H9 (cell line): Measurements from ENCODE around the gene RBPJ. TPM values are rescaled to one million over a fixed set of nuclear protein-coding genes. Genes with fewer than 3 reads are reported as not detected.

Experiments used
- DNase-seq: peaks from one replicate; pipeline ENCODE4 v3.0.0-alpha.2; 2017
- H2AFZ ChIP-seq: one replicate; pipeline ENCODE4 v1.6.1; 2013; ENCODE audit warnings: mild to moderate bottlenecking, low read length, control low read depth, moderate library complexity
- H2AK5ac ChIP-seq: 2 replicates; pipeline ENCODE4 v1.6.1; 2013; ENCODE audit warnings: low read length, control low read depth, mixed read lengths; ENCODE audit not compliant: insufficient read length
- H2BK120ac ChIP-seq: one replicate; pipeline ENCODE4 v1.6.1; 2013; ENCODE audit warnings: low read depth, mild to moderate bottlenecking, low read length, control low read depth, inconsistent platforms; ENCODE audit not compliant: poor library complexity, severe bottlenecking
- H2BK12ac ChIP-seq: 2 replicates; pipeline ENCODE4 v1.6.1; 2013; ENCODE audit warnings: low read length, control low read depth, mixed read lengths, low read depth; ENCODE audit not compliant: insufficient read length
- H2BK15ac ChIP-seq: 2 replicates; pipeline ENCODE4 v1.6.1; 2013; ENCODE audit warnings: low read depth, low read length, control low read depth
- H2BK20ac ChIP-seq: one replicate; pipeline ENCODE4 v1.6.1; 2013; ENCODE audit warnings: low read depth, mild to moderate bottlenecking, low read length, control low read depth, inconsistent platforms; ENCODE audit not compliant: poor library complexity, severe bottlenecking
- H2BK5ac ChIP-seq: 2 replicates; pipeline ENCODE4 v1.6.1; 2013; ENCODE audit warnings: low read length, control low read depth, mixed read lengths; ENCODE audit not compliant: insufficient read length
- H3K14ac ChIP-seq: 2 replicates; pipeline ENCODE4 v1.6.1; 2013; ENCODE audit warnings: low read length, control low read depth; ENCODE audit not compliant: insufficient read depth
- H3K18ac ChIP-seq: 2 replicates; pipeline ENCODE4 v1.6.1; 2013; ENCODE audit warnings: low read depth, mild to moderate bottlenecking, mixed read lengths, low read length, control low read depth; ENCODE audit not compliant: insufficient read length
- H3K23ac ChIP-seq: 2 replicates; pipeline ENCODE4 v1.6.1; 2013; ENCODE audit warnings: low read length, control low read depth, mixed read lengths, low read depth; ENCODE audit not compliant: insufficient read length
- H3K23me2 ChIP-seq: 2 replicates; pipeline ENCODE4 v1.6.1; 2013; ENCODE audit warnings: low read depth, mild to moderate bottlenecking, mixed read lengths, low read length, control low read depth; ENCODE audit not compliant: insufficient read length, poor library complexity, severe bottlenecking
- H3K27ac ChIP-seq: 2 replicates; pipeline ENCODE4 v1.5.1; 2013; ENCODE audit warnings: low read length, control low read depth, mixed read lengths, low read depth; ENCODE audit not compliant: insufficient read length
- H3K27me3 ChIP-seq: 2 replicates; pipeline ENCODE4 v1.6.1; 2013; ENCODE audit warnings: low read length, control low read depth, inconsistent platforms; ENCODE audit not compliant: insufficient read depth
- H3K4ac ChIP-seq: 2 replicates; pipeline ENCODE4 v1.6.1; 2013; ENCODE audit warnings: low read depth, mild to moderate bottlenecking, control low read depth, inconsistent platforms, low read length, moderate library complexity
- H3K4me1 ChIP-seq: 2 replicates; pipeline ENCODE4 v1.6.1; 2013; ENCODE audit warnings: low read length, control low read depth, inconsistent platforms; ENCODE audit not compliant: insufficient read depth
- H3K4me2 ChIP-seq: 2 replicates; pipeline ENCODE4 v1.6.1; 2013; ENCODE audit warnings: low read length, control low read depth, mixed read lengths; ENCODE audit not compliant: insufficient read length, insufficient read depth
- H3K56ac ChIP-seq: 2 replicates; pipeline ENCODE4 v1.6.1; 2013; ENCODE audit warnings: low read depth, mild to moderate bottlenecking, mixed read lengths, low read length, control low read depth; ENCODE audit not compliant: insufficient read length
- H3K79me1 ChIP-seq: 2 replicates; pipeline ENCODE4 v1.6.1; 2013; ENCODE audit warnings: low read depth, mild to moderate bottlenecking, moderate library complexity, low read length, control low read depth, inconsistent platforms; ENCODE audit not compliant: insufficient read depth, poor library complexity, severe bottlenecking
- H3K79me2 ChIP-seq: 2 replicates; pipeline ENCODE4 v1.6.1; 2013; ENCODE audit warnings: low read length, control low read depth, inconsistent platforms; ENCODE audit not compliant: insufficient read depth
- H3K9ac ChIP-seq: 2 replicates; pipeline ENCODE4 v1.6.1; 2013; ENCODE audit warnings: low read length, control low read depth, mixed read lengths; ENCODE audit not compliant: insufficient read length; ENCODE audit errors: extremely low read depth
- H3K9me3 ChIP-seq: one replicate; pipeline ENCODE4 v1.6.1; 2013; ENCODE audit warnings: low read depth, low read length, inconsistent platforms; ENCODE audit not compliant: control insufficient read depth
- H3T11ph ChIP-seq: one replicate; pipeline ENCODE4 v1.6.1; 2013; ENCODE audit warnings: mild to moderate bottlenecking, low read length, control low read depth, inconsistent platforms
- H4K20me1 ChIP-seq: one replicate; pipeline ENCODE4 v1.6.1; 2013; ENCODE audit not compliant: control insufficient read depth, insufficient read length, insufficient read depth
- H4K5ac ChIP-seq: 2 replicates; pipeline ENCODE4 v1.6.1; 2013; ENCODE audit warnings: low read depth, mild to moderate bottlenecking, mixed read lengths, low read length, control low read depth; ENCODE audit not compliant: insufficient read length
- H4K8ac ChIP-seq: replicated peaks from 2 replicates; pipeline ENCODE4 v1.6.1; 2013; ENCODE audit warnings: low read length, control low read depth, mixed read lengths, low read depth; ENCODE audit not compliant: insufficient read length
- H4K91ac ChIP-seq: 2 replicates; pipeline ENCODE4 v1.6.1; 2013; ENCODE audit warnings: low read depth, mild to moderate bottlenecking, moderate library complexity, mixed read lengths, low read length, control low read depth; ENCODE audit not compliant: insufficient read length
- H3K27ac Mint-ChIP-seq, 3 experiments: 2 replicates in 2 of 3; 3 replicates in 1 of 3; pipeline ENCODE4 v1.8.0; 2020 to 2021; ENCODE audit warnings: mixed read lengths in 3 of 3, mild to moderate bottlenecking in 1 of 3, moderate library complexity in 1 of 3
- H3K27me3 Mint-ChIP-seq: 2 replicates; pipeline ENCODE4 v1.8.0; 2021; ENCODE audit warnings: low read depth, mild to moderate bottlenecking, moderate library complexity, mixed read lengths
- H3K36me3 Mint-ChIP-seq, 3 experiments: 2 replicates in 2 of 3; 3 replicates in 1 of 3; pipeline ENCODE4 v1.8.0; 2020 to 2021; ENCODE audit warnings: low read depth in 3 of 3, mixed read lengths in 3 of 3; ENCODE audit not compliant: insufficient read depth in 1 of 3
- H3K4me1 Mint-ChIP-seq, 2 experiments: 2 replicates each; pipeline ENCODE4 v1.8.0; 2020; ENCODE audit warnings: mixed read lengths in 2 of 2
- H3K4me3 Mint-ChIP-seq, 2 experiments: 2 replicates in 1 of 2; 3 replicates in 1 of 2; pipeline ENCODE4 v1.8.0; 2020 to 2021; ENCODE audit warnings: mild to moderate bottlenecking in 2 of 2, mixed read lengths in 2 of 2, moderate library complexity in 1 of 2
- H3K9me3 Mint-ChIP-seq, 2 experiments: 2 replicates in 1 of 2; 3 replicates in 1 of 2; pipeline ENCODE4 v1.8.0; 2020; ENCODE audit warnings: mild to moderate bottlenecking in 2 of 2, mixed read lengths in 2 of 2, moderate library complexity in 1 of 2
- WGBS: extraction: QIAGEN DNeasy Blood & Tissue Kit; methylation state at CpG from one replicate; pipeline ENCODE4 v1.1.7; 2013; ENCODE audit warnings: missing lambda C conversion rate, low lambda C conversion rate, mixed read lengths; ENCODE audit not compliant: insufficient read length; ENCODE audit errors: extremely low coverage; 5-methylcytosine and 5-hydroxymethylcytosine counted together
- total RNA-seq: library from RNA; stranded (reverse); gene quantifications from 2 replicates; pipeline ENCODE4 v1.2.1, GENCODE V29; 2021
- TF ChIP-seq, protein P1 (sequence below): fragments of 200-600 bp; sonication (generic); conservative IDR thresholded peaks from 3 replicates; pipeline ENCODE4 v1.8.0; 2021; ENCODE audit warnings: antibody characterized with exemption, mild to moderate bottlenecking

The RBPJ gene
- total RNA-seq, 1 experiment from 2014 or later: 166 TPM

DNA sequence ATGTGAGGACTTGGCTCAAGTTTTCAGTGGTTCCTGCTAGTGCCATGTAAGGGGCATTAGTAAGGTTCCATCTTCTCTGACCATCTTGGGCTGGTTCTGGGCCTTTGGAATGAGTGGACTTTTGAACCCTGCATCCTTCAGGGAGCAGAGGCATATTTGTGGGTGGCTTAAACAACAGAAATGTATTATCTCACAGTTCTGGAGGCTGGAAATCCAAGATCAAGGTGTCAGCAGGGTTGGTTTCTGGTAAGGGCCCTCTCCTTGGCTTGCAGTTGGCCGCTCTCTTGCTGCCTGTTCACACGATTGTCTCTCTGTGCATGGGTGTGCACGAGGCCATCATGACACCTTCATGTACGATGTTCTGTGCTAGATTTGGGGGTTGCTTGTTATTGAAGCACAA, 148.2 kb downstream of the RBPJ start:
- Histone ChIP-seq H3K56ac (no peak overlapping the region), H3K14ac (no peak overlapping the region), H4K5ac (no peak overlapping the region), H3K4me2 (no peak overlapping the region), H3K18ac (no peak overlapping the region), H4K91ac (no peak overlapping the region), H2AFZ (no peak overlapping the region), H2BK120ac (no peak overlapping the region), H2AK5ac (no peak overlapping the region), H3K79me2 (no peaks in the 10 kb centered on the region), H3K27me3 (no peaks in the 10 kb centered on the region), H2BK15ac (no peak overlapping the region), H3K9me3 (no peaks in the 10 kb centered on the region), H3K23me2 (no peaks in the 10 kb centered on the region), H2BK20ac (no peak overlapping the region), H3K4ac (no peak overlapping the region), H3K27ac (no peak overlapping the region), H3K9ac (no peak overlapping the region), H2BK12ac (no peak overlapping the region), H4K20me1 (no peaks in the 10 kb centered on the region), H2BK5ac (no peak overlapping the region), H3K23ac (no peak overlapping the region), H4K8ac (no peak overlapping the region), H3T11ph (no peak overlapping the region), H3K4me1 (peaks cover 2% of the 10 kb centered on the region; the same call in 1 of the 2 replicates), H3K79me1 (no peaks in the 10 kb centered on the region)
- Mint-ChIP-seq H3K9me3 (peaks cover 0 to 2% of the 10 kb centered on the region in 2 experiments; a peak in 3 of 5 replicates), H3K4me3 (no peak overlapping the region), H3K4me1 (peaks cover 11 to 13% of the 10 kb centered on the region in 2 experiments), H3K36me3 (no peaks in the 10 kb centered on the region; a peak in 2 of 7 replicates), H3K27me3 (no peaks in the 10 kb centered on the region; the same call in none of the 2 replicates), H3K27ac (no peak overlapping the region)
- WGBS: no CpG with 5 or more reads among the region's 4 CpGs
- TF ChIP-seq, protein P1, sequence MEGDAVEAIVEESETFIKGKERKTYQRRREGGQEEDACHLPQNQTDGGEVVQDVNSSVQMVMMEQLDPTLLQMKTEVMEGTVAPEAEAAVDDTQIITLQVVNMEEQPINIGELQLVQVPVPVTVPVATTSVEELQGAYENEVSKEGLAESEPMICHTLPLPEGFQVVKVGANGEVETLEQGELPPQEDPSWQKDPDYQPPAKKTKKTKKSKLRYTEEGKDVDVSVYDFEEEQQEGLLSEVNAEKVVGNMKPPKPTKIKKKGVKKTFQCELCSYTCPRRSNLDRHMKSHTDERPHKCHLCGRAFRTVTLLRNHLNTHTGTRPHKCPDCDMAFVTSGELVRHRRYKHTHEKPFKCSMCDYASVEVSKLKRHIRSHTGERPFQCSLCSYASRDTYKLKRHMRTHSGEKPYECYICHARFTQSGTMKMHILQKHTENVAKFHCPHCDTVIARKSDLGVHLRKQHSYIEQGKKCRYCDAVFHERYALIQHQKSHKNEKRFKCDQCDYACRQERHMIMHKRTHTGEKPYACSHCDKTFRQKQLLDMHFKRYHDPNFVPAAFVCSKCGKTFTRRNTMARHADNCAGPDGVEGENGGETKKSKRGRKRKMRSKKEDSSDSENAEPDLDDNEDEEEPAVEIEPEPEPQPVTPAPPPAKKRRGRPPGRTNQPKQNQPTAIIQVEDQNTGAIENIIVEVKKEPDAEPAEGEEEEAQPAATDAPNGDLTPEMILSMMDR: no peak
- DNase-seq: no peak
